Activated CD8-positive, alpha-beta memory T cell treated with anti-CD3 and anti-CD28 coated beads, Interleukin-2, amount 50 U/mL, for 24 hours (primary cell): Measurements from ENCODE around the gene CSNK2B.

Experiments
- DNase-seq: peaks from one replicate; pipeline ENCODE4 v3.0.0-alpha.2; 2020; ENCODE audit errors: extremely low read depth

The CSNK2B gene

GRCh38 chr6:31636698-31637596, 28.9 kb upstream of the CSNK2B start:
- no peak for DNase-seq

- no peak for DNase-seq
These were observed 26.8 kb upstream of the CSNK2B start for GRCh38 chr6:31639043-31639442.

GRCh38 chr6:31639449-31639861, 26.4 kb upstream of the CSNK2B start:
- no peak for DNase-seq

GRCh38 chr6:31640612-31641011, 25.3 kb upstream of the CSNK2B start:
- DNase-seq, result no peak

- DNase-seq, result no peak
These were observed 24.5 kb upstream of the CSNK2B start for GRCh38 chr6:31641370-31641769.

- no peak for DNase-seq
These were observed 22.9 kb upstream of the CSNK2B start for GRCh38 chr6:31642798-31643570.

- DNase-seq, result no peak
These were observed 21.9 kb upstream of the CSNK2B start for GRCh38 chr6:31643818-31644454.

GRCh38 chr6:31645325-31645724, 20.6 kb upstream of the CSNK2B start:
- no peak for DNase-seq

GRCh38 chr6:31651602-31652191, 14.2 kb upstream of the CSNK2B start:
- DNase-seq, result no peak

- peak; percentile 74 for DNase-seq
These were observed 12.8 kb upstream of the CSNK2B start for GRCh38 chr6:31652925-31653724.

GRCh38 chr6:31654574-31655348, 11.1 kb upstream of the CSNK2B start:
- DNase-seq, result no peak

- no peak for DNase-seq
These were observed 10.3 kb upstream of the CSNK2B start, which contains the start of gene APOM for GRCh38 chr6:31655349-31656237. APOM (plus strand) TSS chr6:31655894; CDS start chr6:31655967, 73 bp downstream.

GRCh38 chr6:31657406-31658157, 8.3 kb upstream of the CSNK2B start:
- DNase-seq, result no peak

GRCh38 chr6:31658158-31658688, 7.7 kb upstream of the CSNK2B start:
- DNase-seq, result no peak

- DNase-seq, result no peak
These were observed 6.8 kb upstream of the CSNK2B start for GRCh38 chr6:31658983-31659648.

GRCh38 chr6:31659649-31660380, 6.1 kb upstream of the CSNK2B start:
- no peak for DNase-seq
